NCI-H146 treated with DMSO at 0.1 percent for 48 hours (cell line): Measurements from ENCODE around the gene SLITRK3.
A peak's percentile ranks its signal among the peaks of the same experiment; 100 is the strongest.
"Not testable (repeated sequence)": the region's sequence is repeated elsewhere in the genome, so short reads cannot be mapped to it uniquely, and the experiment has no call there.

ENCODE experiments used
- DNase-seq: peaks from one replicate; lab custom pipeline; 2025; ENCODE audit not compliant: unreplicated experiment; lab: John Stamatoyannopoulos, UW

The SLITRK3 gene

GRCh38 chr3:165193366-165194254, 2.6 kb downstream of the SLITRK3 start:
- no peak for DNase-seq

- DNase-seq = no peak
Observed at GRCh38 chr3:165192610-165193192, 3.5 kb downstream of the SLITRK3 start.

- no peak for DNase-seq
Observed at GRCh38 chr3:165191491-165191890, 4.7 kb downstream of the SLITRK3 start.

DNA sequence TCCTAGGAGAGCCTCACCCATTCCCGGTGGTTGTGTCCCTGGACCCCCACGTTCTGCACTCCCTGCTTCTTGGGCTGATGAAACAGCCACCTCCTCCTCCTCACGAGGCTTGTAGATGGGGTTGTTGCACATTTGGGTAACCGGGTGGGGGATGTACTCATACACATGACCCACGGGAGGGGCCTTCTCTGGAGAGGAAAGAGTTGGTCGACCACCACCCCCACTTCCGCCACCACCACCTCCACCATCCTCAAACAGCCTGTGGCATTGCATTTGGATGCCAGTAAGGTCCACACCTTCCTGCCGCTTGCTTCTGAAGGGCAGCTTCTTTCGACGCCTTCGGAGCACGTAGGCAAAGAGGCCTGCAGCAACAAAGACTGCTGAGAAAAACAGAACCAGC, 7.7 kb downstream of the SLITRK3 start:
- no peak for DNase-seq

DNA sequence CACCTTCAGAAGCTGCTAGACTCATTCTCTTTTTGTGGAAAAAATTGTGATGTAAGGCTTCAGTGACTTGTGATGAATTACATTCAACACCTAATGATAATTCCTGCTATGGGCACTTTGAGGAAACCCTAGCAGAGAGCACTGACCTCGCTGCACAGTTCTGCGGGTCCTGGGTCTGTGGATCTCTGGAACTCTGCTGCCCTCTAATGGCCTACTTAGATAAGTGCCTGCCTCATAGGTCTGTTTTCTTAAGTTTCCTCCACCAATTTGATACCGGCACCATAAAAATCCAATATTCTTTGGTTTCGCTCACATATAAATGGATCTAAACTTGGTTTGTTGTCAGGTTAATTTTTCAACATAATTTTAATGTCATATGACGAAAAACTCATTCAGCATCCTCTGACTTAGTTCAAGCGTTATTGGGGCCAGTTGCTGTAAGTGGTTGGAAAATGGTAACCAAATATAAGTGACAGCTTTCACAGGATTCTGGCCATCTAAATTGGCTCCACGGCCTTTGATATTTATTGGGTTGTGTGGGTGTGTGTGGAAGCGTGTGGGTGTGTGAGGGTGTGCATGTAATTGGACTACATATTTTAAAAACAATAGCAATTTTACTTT, 10.4 kb downstream of the SLITRK3 start:
- peak; percentile 75 for DNase-seq

DNA sequence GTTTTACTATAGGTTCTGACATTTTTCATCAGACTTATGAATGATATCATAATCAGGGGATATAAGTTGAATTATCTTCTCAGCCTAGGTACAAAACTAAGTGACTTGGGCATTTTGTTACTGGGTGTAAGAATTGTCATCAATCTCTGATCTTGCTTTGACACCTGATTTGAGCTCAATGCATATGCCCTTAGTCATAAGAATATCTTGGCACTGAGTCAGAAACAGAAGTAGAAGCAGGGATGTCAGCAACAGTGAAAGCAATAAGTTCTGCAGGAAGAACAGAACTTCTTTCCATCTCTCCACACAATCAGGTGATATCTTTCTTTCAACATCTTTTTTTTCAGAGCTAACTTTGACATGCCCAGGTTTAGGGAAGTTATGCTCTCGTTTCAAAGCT, 14.6 kb downstream of the SLITRK3 start:
- DNase-seq = no peak

DNA sequence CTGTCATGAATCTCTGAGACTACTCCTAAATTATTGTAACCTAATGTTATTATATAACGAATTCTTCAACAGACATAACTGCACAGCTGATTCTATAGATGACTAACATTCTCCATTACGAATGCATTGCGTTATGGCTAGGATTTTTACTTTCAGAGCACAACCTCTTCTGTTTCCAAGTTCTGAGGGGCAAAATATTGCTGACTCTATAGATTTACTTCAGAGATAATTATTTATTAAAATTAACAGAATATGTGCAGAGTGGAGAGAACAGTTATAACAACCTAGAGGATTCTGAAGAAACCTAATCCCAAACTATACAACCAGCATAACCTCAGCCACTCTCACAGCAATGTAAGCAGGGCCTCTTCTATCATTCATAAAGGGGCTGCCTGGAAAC, 25.9 kb downstream of the SLITRK3 start:
- no peak for DNase-seq

GRCh38 chr3:165169368-165169767, 26.8 kb downstream of the SLITRK3 start:
- DNase-seq = no peak

DNA sequence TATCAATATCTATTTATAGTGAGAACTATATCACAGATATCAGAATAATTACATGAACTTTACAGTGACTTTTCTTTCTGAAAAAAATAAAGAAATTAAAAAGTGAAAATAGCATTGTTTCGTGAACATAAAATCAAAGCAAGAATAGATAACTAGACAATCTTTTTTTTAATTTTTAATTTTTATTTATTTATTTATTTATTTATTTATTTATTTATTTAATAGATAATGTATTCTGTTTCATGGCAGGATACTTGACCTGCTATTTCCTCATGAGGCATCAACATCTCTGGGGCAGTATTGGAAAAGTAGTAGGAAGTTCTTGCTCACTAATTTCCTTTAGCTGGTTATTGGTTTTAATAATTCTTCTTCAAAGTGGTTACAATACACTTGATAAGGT, 33.3 kb downstream of the SLITRK3 start:
- DNase-seq = no peak

- DNase-seq = no peak
Observed at GRCh38 chr3:165159760-165160421, 36.3 kb downstream of the SLITRK3 start.

GRCh38 chr3:165158011-165158410, 38.2 kb downstream of the SLITRK3 start:
- no peak for DNase-seq

DNA sequence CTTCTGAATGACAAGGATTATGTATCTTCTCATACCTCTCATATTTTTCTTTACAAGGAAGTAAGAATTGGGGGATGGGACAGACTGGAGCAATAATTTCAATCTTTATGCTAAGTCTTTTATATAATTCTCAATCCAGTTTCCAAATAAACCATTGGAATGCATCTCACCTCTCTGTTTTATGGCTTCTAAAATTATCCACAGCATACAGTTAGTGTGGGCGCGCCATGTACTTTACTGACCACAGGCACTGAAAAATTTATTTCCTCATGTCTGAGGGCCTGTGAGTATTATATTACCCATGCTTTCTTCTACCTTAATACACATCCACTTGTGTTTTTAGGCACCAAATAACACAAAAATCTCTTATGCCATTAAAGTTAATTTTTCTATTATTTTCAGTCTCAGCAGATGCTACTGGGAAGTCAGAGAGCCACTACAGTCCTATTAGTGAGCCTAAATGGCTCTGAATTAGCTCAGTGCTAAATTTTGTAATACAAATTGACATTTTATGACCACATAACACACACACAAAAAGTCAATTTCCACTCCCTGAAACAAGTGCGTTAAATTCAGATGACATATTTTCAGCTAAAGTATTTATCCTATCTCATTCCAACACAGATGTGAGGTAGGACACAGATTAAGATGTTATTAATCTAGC, 39.3 kb downstream of the SLITRK3 start:
- no peak for DNase-seq

GRCh38 chr3:165148876-165149441, 47.2 kb downstream of the SLITRK3 start:
- no peak for DNase-seq

GRCh38 chr3:165144271-165144670, 51.9 kb downstream of the SLITRK3 start:
- DNase-seq = no peak

DNA sequence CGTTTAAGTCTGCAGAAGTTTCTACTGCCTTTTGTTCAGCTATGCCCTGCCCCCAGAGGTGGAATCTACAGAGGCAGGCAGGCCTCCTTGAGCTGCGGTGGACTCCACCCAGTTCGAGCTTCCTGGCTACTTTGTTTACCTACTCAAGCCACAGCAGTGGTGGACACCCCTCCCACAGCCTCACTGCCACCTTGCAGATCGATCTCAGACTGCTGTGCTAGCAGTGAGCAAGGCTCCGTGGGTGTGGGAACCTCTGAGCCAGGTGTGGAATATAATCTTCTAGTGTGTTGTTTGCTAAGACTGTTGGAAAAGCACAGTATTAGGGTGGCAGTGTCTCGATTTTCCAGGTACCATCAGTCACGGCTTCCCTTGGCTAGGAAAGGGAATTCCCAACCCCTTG, 56.3 kb downstream of the SLITRK3 start:
- not testable (repeated sequence) for DNase-seq
